GM19395 (cell line): ENCODE measurements around the gene IL37.
A peak's percentile ranks its signal among the peaks of the same experiment; 100 is the strongest.
"Not testable (repeated sequence)": the region's sequence is repeated elsewhere in the genome, so short reads cannot be mapped to it uniquely, and the experiment has no call there.

Source experiments
- ATAC-seq: cut with Tn5 transposase; IDR thresholded peaks from one replicate; pipeline ENCODE4 v1.9.1; 2021; ENCODE audit warnings: mild to moderate bottlenecking, moderate library complexity; ENCODE audit not compliant: unreplicated experiment

Gene IL37

DNA sequence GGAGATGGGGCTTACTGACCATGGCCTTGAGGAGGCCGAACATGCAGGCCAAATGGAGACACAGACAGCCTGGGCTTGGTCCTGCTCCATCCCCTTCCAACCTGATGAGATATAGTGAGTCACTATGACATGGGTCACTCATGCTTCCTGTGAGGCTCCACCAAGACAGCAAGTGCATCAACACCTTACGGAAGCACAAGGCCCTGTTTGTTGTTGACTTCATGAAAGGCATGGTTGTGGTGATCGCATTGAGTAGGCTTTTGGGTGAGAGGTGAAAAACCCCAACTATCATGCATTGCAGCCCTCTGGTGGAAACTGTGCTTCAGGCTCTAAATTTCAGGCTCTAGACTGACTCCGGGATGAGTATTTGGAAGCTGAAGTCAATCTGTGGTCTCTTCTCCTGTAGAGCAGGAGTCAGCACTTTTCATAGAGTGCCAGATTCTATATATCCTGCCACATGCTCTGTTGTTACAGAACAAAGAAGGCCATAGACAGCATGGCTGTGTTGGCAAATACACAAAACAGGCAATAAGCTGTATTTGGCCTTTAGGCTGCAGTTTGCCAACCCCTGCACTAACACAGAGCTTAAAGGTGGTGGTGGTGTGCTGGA lies 10.1 kb downstream of the IL37 start:
- no peak for ATAC-seq

DNA sequence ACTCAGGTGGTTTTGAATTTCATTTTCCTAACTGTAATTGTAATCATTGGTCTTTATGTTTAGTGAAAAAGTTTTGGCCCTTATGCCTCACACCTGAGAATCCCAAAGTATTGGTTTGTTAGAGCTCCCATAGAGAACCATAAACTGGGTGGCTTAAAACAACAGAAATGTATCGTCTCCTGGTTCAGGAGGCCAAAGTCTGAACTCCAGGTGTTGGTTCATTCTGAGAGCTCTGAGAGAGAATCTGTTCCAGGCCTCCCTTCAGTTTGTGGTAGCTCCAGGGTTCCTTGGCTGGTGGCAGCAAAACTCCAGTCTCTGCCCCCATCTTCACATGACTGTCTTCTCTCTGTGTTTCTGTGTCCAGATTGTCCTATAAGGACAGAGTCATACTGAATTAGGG lies 11.0 kb downstream of the IL37 start:
- no peak for ATAC-seq

DNA sequence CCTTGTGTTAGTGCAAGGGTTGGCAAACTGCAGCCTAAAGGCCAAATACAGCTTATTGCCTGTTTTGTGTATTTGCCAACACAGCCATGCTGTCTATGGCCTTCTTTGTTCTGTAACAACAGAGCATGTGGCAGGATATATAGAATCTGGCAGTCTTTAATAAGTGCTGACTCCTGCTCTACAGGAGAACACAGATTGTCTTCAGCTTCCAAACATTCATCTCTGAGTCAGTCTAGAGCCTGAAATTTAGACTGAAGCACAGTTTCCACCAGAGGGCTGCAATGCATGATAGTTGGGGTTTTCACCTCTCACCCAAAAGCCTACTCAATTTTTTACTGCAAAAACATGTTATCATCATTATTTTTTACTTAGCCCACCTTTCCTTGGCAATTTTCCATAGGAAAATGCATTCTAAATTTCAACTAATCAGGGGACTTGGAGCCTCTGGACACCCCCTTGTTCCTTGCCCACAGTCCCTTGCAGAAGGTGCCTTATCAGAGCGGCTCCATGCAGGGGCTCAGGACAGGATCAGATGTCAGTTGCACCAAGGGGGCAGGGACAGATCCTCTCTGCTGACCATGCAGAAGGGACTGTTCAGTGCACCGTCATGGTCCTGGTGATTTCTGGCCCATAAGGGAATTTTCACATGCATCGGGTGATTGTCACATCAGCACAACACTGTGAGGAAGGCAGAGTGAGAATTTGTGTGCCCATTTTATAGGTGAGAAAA lies 12.4 kb downstream of the IL37 start:
- ATAC-seq: no peak

DNA sequence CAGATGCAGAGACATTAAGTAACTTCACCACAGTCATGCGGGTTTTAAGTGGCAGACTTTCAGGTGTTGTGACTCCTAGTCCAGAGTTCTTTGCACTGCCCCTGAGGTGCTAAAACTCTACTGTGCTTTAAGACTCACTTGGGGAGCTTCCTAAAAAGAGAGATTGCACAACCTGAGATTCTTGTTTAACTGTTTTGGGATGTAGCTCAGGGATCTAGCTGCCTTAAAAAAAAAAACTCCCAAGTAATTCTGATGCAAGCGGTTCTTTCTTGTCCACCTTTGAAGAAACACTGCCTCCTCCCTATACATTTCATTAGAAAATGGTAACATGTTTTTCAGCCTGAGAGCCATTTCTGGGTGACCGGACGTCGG lies 13.0 kb downstream of the IL37 start:
- no peak for ATAC-seq

DNA sequence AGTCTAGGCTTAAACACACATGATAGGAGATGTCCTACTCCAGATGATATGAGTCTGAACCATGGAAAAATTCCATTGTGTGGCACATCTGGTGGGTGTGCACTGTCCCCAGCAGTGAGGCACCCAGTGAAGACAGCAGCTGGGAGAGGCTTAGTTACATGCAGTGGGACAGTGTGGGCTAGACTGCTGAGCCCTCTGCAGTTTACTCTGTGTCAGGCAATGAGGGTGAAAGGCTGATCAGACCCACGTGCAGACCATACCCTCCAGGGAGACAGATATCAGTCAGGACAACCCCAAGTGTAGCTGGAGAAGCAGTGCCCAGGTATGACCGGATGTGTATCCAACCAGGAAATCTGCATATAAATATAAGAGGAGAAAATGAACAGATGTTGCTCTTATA lies 13.4 kb downstream of the IL37 start:
- ATAC-seq: no peak

DNA sequence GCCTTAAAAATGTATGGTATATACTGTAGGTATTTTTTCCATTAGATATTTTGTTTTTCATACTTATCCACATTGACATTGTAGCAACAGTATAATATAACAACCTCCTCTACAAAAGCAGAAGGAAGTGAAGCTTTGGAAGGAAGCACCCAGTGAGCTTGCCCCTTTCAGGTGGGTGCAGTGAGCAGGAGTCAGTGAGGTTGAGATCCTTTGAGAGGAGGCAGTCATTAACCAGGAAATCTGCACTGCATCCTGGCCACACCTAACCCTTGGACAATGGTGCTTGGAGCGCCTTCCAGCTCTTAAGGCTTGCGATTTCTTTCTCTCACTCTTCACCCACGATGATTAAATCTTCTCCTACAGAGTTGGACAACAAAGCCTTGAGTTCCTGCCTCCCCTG lies 13.9 kb downstream of the IL37 start:
- no peak for ATAC-seq

DNA sequence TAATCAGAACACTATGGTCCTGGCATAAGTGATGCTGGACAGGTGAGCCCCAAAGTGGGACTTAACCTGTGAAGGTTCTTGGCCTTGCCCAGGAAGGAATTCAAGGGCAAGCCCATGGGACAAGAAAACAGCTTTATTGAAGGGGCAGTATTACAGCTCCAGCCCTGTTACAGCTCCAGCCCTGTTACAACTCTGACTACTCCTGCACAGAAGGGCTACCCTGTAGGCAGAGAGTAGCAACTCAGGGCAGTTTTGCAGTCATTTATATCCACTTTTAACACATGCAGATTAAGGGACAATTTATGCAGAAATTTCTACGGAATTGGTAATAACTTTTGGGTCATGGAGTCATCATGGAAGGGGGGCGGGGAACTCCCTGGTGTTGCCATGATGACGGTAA lies 15.7 kb downstream of the IL37 start:
- no peak for ATAC-seq

DNA sequence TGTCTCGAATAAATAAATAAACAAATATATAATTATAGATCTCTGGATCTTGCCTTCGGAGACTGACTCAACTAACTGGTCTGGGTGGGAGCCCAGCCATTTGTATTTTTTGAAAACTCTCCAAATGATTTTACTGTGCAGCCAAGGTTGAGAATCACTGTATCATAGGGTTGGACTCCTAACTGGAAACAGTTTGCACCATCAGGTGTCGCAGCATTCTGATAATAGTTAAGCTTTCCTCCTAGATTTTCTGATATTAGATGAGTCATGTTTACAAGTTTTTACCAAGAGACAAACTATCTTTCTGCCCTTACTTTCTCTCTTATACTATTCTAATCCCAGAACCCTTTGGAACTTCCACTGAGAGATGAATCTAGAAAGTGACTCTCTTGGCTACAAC lies 16.8 kb downstream of the IL37 start:
- no peak for ATAC-seq

DNA sequence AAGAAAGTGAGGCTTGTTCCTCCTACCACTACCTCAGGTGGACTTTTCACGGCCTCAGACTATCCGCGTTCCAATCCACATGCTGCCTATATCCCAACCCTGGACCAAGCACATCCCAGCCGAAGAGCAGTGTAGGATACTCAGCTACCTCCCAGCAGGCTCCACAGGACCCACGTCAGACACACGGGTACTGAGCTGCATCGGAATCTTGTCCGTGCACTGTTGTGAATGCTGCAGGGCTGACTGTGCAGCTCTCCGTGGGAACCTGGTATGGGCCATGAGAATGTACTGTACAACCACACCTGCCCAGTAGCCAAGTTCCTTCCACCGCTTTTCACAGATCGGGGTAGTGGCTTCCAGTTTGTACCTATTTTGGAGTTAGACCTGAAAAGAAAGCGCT lies 22.3 kb downstream of the IL37 start:
- no peak for ATAC-seq

DNA sequence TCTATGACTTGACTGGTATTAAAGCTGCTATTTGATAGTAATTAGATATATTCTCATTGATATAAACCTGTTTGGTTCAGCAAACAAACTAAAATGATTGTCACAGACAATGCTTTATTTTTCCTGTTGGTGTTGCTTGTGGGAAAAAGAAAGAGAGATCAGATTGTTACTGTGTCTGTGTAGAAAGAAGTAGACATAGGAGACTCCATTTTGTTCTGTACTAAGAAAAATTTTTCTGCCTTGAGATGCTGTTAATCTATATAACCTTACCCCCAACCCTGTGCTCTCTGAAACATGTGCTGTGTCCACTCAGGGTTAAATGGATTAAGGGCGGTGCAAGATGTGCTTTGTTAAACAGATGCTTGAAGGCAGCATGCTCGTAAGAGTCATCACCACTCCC lies 23.2 kb downstream of the IL37 start:
- not testable (repeated sequence) for ATAC-seq

DNA sequence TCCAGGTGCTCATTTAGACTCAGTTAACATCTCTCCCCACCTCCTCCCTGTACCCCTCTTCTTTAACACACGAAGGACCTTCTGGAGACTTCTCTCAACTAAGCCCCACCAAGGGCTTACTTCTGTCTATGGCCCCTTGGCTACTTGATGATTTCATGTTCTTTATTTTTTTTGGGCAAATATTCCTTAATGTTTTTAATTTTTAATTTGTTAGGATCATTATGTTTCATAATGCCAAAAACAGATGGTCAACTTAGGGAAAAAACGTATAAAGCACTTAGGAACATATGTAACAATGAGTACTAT lies 25.9 kb downstream of the IL37 start:
- no peak for ATAC-seq

DNA sequence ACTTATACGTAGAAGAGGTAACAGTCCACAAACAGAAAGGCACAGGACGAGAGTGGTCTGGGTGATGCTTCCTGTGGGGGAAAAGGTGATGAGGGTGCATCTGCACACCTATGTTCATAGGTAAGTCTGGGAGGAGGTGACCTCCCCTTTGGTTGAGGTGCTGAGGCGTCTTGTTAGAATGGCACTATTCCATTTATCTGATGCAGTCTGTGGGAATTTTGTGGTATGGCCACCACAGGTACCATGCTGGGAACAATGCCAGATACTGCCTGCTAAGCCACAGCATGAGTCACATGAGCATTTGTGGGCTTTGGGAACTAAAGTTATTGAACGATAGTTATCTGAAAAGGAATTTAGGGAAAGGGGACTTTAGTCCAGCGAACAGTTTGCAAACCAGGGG lies 27.9 kb downstream of the IL37 start:
- ATAC-seq: no peak

DNA sequence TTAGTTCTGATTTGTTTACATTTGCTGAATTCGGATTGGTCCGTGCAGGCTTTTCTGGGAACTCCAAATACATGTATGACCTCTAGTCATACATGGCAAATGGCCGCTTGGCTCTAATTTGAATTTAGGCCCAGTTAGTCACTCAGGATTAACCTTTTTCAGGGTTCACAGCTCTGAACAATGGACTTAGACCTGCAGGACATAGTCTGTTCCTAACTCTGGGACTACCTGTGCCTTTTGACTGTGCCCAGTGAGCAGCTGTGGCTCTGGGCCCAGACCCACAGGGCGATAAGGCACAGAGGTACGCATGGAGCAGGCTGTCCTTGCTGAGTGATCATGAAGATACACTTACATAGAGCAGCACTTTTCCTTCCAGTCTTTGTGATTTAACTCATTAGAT lies 28.5 kb downstream of the IL37 start:
- no peak for ATAC-seq

DNA sequence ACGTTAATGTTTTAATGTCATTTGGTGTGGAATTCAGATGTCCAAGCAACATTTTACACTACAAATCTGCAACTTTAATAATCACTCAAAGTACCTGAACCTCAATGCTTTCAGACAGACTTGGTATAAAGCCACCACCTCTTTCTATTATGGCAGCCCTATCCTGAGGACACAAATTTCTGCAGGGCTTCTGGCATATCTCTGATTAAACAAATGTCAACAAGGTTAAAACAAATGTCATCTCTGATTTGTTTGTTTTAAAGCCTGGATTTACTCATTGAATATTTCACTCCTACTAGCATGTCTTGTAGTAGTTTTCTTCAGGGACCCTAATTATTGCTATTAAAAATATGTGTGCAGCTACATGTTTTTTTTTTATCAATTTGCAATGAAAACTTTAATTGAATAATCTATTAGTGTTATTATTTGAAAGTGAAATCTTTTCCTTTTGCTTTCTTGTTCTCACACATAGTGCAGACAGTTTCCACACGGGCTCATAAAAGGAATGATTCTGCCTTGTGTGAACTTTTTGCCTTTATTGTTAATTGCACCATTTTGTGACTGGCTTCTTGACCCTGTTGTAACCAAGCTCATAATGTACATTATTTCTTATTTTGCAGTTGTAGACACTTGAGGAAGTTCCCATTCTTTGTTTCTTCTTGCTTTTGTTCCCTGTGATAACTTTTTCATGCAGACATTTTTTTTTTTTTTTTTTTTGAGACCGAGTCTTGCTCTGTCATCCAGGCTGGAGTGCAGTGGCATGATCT lies 30.1 kb downstream of the IL37 start:
- no peak for ATAC-seq

DNA sequence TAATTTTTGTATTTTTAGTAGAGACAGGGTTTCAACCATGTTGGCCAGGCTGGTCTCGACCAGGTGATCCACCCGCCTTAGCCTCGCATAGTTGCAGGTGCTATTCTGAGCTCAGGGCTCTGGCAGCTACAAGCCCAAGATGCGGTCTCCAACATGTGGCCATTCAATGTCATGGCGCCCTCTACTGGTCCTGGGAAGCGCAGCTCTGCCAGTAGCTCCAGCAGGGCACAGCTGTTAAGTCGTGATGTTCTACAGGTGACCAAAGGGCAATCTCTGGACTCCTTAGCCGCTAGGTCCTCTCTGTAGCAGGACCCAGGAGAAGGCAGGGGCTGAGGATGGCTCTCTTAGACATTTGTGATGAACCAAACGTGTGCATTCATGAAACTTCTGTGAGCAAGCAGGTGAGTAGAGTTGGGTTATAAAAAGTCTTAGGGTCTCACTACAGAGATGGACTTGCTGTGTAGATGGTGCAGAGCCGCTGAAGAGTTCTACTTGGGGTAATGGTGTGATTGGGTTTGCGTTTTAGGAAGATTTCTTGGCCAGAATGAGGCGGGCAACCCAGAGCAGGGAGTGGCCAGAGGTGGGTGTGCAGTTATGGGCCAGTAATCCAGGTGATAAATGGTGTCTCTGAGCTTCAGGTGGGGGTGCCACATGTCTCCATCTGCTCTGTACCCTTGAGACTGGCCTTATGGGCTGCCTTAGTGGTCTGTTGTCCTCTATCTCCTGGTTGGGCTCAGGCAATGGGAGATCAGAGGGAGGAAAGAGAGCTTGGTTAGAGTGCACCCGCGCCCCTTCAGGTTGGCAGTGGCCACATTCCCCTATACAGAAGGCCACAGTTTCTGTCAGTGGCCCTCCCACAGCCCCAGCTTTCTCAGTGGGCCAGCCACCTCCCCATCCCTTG lies 31.0 kb downstream of the IL37 start:
- peak; percentile 92 for ATAC-seq

DNA sequence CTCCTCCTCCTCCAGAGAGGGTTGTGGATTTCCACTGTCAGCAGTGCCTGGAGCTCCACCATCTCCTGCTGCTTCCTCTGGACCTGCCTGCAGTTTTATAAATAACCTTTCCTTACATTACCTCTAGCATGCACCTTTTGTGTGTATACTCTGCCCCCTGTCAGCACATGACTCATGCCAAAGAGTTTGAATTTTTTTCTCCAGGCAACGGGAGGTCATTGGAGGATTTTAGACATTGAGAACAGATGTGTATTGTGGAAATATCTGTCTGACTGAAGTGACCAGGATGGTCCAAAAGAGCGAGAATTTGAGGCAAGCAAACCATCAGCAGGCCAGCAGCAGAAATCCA lies 31.7 kb downstream of the IL37 start:
- ATAC-seq: no peak

DNA sequence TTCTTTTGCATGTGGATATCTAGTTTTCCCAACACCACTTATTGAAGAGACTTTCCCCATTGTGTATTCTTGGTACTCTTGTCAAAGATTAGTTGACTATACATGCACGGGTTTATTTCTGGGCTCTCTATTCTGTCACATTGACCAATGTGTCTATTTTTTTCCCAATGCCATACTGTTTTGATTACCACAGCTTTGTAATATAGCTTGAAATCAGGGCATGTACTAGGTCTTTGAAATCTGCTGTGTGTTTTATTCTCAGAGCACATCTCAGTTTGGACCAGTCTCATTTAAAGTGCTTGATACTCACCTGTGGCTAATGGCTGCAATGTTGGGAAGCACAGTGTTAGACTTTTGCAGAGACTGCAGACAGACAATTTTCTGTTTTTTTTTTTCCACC lies 34.0 kb downstream of the IL37 start:
- no peak for ATAC-seq

DNA sequence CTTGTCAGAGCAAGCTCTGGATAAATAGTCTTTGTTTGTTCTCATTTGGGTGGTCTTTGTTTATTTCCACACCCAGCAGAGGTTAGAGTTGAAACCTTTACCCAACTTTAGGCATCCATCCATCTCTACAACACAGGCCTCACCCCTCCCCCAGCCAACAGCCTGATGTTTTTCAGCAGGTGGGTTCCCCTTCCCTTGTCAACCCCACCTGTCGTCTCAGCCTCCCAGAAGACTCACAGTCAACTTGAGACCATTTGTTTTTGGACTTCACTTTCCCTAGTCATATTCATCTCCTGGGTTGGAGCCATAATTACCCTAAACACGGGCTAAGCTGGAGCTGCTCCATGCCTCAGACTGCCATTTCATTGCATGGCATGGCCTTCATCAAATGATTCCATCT lies 35.1 kb downstream of the IL37 start:
- ATAC-seq: no peak

DNA sequence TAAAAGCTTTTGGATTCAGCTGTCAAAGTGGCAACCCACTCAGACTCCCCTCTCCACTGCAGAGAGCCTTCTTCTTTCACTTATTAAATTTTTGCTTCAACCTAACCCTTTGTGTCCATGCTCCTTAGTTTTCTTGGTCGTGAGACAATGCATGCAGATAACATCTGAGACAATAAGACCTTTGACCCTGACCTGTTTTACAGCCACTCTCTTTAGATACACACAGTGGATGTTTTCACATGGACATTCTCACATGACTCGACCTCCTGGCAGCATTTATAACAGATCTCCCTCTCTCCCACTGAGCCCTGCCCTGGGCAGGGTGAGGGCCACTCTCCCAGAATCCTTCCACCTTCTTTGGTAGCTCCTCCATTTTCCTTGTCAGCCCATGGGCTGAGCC lies 36.4 kb downstream of the IL37 start:
- no peak for ATAC-seq

DNA sequence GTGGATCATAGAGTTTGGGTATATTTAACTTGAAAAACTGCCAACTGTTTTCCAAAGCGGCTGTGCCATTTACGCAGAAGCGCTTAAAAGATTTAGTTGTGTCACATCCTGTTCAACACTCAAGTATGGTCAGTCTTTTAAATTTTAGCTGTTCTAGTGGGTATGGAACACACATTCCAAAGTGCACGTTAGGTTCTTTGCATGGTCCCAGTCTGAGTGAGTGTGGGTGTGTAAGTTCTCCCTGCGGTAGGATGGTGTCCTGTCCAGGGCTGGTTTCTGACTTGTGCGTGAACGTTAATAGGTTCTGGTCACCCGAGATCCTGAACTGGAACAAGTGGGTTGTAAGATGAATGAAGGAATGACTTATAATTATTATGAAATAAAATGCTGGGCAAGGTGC lies 38.5 kb downstream of the IL37 start:
- no peak for ATAC-seq

DNA sequence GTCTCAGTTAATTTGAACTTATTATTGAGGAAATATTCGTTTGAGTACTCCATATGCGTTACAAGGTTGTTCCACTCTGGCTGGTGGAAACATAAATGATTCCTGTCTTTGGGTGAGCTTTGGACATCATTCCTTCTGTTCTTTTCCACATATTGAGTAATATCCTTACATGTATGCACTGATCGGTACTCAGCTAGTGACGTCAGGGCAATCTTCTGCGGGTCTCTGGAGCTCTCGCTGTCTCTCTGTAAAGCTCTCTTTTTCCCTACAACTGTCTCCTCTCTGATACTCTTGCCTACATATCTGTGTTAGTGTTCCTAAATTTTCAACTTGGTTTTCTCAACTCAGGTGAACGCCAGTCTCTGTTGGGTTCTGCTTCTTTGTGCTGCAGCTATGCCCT lies 43.4 kb downstream of the IL37 start:
- no peak for ATAC-seq

DNA sequence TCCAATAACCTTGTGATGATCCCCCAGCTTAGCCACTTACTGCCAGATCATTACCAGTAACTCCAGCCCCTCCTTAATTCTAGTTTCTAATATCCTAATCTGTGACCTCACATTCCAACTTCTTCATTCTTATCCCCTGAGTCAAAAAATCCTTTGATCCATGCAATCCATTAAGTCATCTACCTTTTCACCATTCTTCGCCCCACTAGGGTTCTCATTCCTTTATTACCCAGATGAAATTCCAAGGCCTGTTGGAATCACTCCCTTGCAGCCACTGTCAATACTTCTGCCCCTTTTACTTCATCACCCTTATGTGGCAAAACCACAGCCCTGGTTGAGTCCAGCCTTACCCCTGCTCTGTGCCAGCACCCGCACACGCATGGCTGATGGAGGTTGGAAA lies 46.5 kb downstream of the IL37 start:
- no peak for ATAC-seq
